ENCODE measurements around the gene LIG1.

The LIG1 gene

GRCh38 chr19:48176226-48176625 lies 6.1 kb upstream of the LIG1 start:
- DNase-seq, result no peak

- DNase-seq, result no peak
These were observed 5.4 kb upstream of the LIG1 start for GRCh38 chr19:48175578-48175977.

- no peak for DNase-seq
These were observed 4.4 kb upstream of the LIG1 start for GRCh38 chr19:48174445-48175030.

- DNase-seq, result peak; percentile 20
These were observed 1.6 kb upstream of the LIG1 start for GRCh38 chr19:48171710-48172109.

- peak; percentile 59 for DNase-seq
These were observed 738 bp upstream of the LIG1 start for GRCh38 chr19:48170817-48171347.

GRCh38 chr19:48169578-48169938 lies 586 bp downstream of the LIG1 start:
- DNase-seq, result peak; percentile 91

- no peak for DNase-seq
These were observed 1.5 kb downstream of the LIG1 start for GRCh38 chr19:48168689-48169088.

GRCh38 chr19:48158210-48158790 lies 11.8 kb downstream of the LIG1 start:
- no peak for DNase-seq

- DNase-seq, result no peak
These were observed 16.1 kb downstream of the LIG1 start for GRCh38 chr19:48154003-48154402.

GRCh38 chr19:48152551-48152950 lies 17.6 kb downstream of the LIG1 start:
- DNase-seq, result peak; percentile 43

- no peak for DNase-seq
These were observed 20.7 kb downstream of the LIG1 start for GRCh38 chr19:48149430-48149829.

- no peak for DNase-seq
These were observed 21.6 kb downstream of the LIG1 start for GRCh38 chr19:48148576-48148975.

- DNase-seq, result no peak
These were observed 22.5 kb downstream of the LIG1 start for GRCh38 chr19:48147597-48148175.

GRCh38 chr19:48139053-48139452 lies 31.1 kb downstream of the LIG1 start:
- DNase-seq, result no peak

- DNase-seq, result no peak
These were observed 32.7 kb downstream of the LIG1 start for GRCh38 chr19:48137411-48137810.

GRCh38 chr19:48136547-48136946 lies 33.6 kb downstream of the LIG1 start:
- no peak for DNase-seq

- DNase-seq, result no peak
These were observed 34.7 kb downstream of the LIG1 start for GRCh38 chr19:48135411-48135810.

GRCh38 chr19:48133094-48133493 lies 37.0 kb downstream of the LIG1 start:
- DNase-seq, result no peak

- no peak for DNase-seq
These were observed 42.6 kb downstream of the LIG1 start for GRCh38 chr19:48127561-48127960.

- no peak for DNase-seq
These were observed 46.1 kb downstream of the LIG1 start for GRCh38 chr19:48123907-48124651.

GRCh38 chr19:48122421-48122820 lies 47.7 kb downstream of the LIG1 start:
- no peak for DNase-seq

- no peak for DNase-seq
These were observed 48.2 kb downstream of the LIG1 start for GRCh38 chr19:48121909-48122371.

GRCh38 chr19:48121066-48121465 lies 49.1 kb downstream of the LIG1 start:
- no peak for DNase-seq

GRCh38 chr19:48120505-48120904 lies 49.6 kb downstream of the LIG1 start:
- no peak for DNase-seq

Data from NCI-H748 treated with DMSO at 0.1 percent for 48 hours (cell line).